Suprapubic skin (tissue), 4 donors: ENCODE results near the gene HELZ. TPM values are rescaled to one million over a fixed set of nuclear protein-coding genes. Genes with fewer than 3 reads are reported as not detected.

Experiments
- DNase-seq, 2 donors: peaks; one replicate each; pipeline ENCODE4 v3.0.0-alpha.2; 2019; ENCODE audit warnings: low spot score in 2 of 2
- H3K27ac ChIP-seq: fragments of 200-600 bp; sonication (generic); one replicate; pipeline ENCODE4 v1.5.1; 2019
- H3K27me3 ChIP-seq: fragments of 200-600 bp; sonication (generic); one replicate; pipeline ENCODE4 v1.5.1; 2019
- H3K36me3 ChIP-seq: fragments of 200-600 bp; sonication (generic); one replicate; pipeline ENCODE4 v1.5.1; 2019
- H3K4me1 ChIP-seq: fragments of 200-600 bp; sonication (generic); one replicate; pipeline ENCODE4 v1.5.1; 2019
- H3K4me3 ChIP-seq: fragments of 200-600 bp; sonication (generic); one replicate; pipeline ENCODE4 v1.5.1; 2019; ENCODE audit warnings: mild to moderate bottlenecking
- H3K9me3 ChIP-seq: fragments of 200-600 bp; sonication (generic); one replicate; pipeline ENCODE4 v1.5.1; 2019
- CTCF ChIP-seq, 2 donors: fragments of 200-600 bp in 1 of 2; fragments of 450-650 bp in 1 of 2; sonication (generic) in 1 of 2; IDR thresholded peaks; one replicate each; pipeline ENCODE4 v1.5.1; 2016 to 2019; ENCODE audit warnings: antibody characterized with exemption in 2 of 2, mild to moderate bottlenecking in 1 of 2, moderate library complexity in 1 of 2
- EP300 ChIP-seq: sonication (generic); formaldehyde crosslinking; IDR thresholded peaks from one replicate; pipeline ENCODE4 v1.6.1; 2017; ENCODE audit warnings: antibody characterized with exemption
- POLR2A ChIP-seq, 2 donors: fragments of 450-650 bp; IDR thresholded peaks; one replicate each; pipeline ENCODE4 v1.6.1; 2017; ENCODE audit warnings: antibody characterized with exemption in 2 of 2, mild to moderate bottlenecking in 2 of 2, moderate library complexity in 2 of 2
- POLR2AphosphoS5 ChIP-seq, 3 donors: sonication (generic); formaldehyde crosslinking; IDR thresholded peaks; one replicate each; pipeline ENCODE4 v1.6.1; 2017; ENCODE audit warnings: antibody characterized with exemption in 3 of 3
- WGBS: methylation state at CpG from one replicate; pipeline ENCODE4 v1.1.5; 2018; 5-methylcytosine and 5-hydroxymethylcytosine counted together
- total RNA-seq, 4 donors: library from RNA; depleted of rRNA; stranded (reverse); fragments of >200 nt; gene quantifications; one replicate each; pipeline ENCODE4 v1.1.0, GENCODE V29; 2016

The HELZ gene
- total RNA-seq, 4 donors from 2014 or later, result 30.9 to 88.5 (median 36.7) TPM

GRCh38 chr17:67074781-67075180 lies 170.2 kb downstream of the HELZ start:
- 84% methylated on average over 3 of the region's 3 CpGs for WGBS

GRCh38 chr17:67072885-67073284 lies 172.1 kb downstream of the HELZ start:
- no peak for TF ChIP-seq POLR2AphosphoS5 (IDR thresholded peaks at IDR 0.05)
- TF ChIP-seq CTCF (IDR thresholded peaks at IDR 0.05), result no peak
- TF ChIP-seq POLR2A (IDR thresholded peaks at IDR 0.05), result no peak
- TF ChIP-seq EP300, result no peak
- H3K4me3 ChIP-seq, result no peak overlapping the region
- no peaks in the 10 kb centered on the region for H3K9me3 ChIP-seq
- no peak for DNase-seq
- H3K36me3 ChIP-seq, result peaks cover 5% of the 10 kb centered on the region
- no peaks in the 10 kb centered on the region for H3K27me3 ChIP-seq
- no peak overlapping the region for H3K27ac ChIP-seq
- 75% methylated on average over 3 of the region's 3 CpGs for WGBS
- no peaks in the 10 kb centered on the region for H3K4me1 ChIP-seq

More at GRCh38 chr17:67074781-67075180, 170.2 kb downstream of the HELZ start:
- no peaks in the 10 kb centered on the region for H3K27me3 ChIP-seq
- DNase-seq, result no peak
- no peak overlapping the region for H3K27ac ChIP-seq
- no peak for TF ChIP-seq CTCF (IDR thresholded peaks at IDR 0.05)
- H3K4me3 ChIP-seq, result no peak overlapping the region
- H3K9me3 ChIP-seq, result no peaks in the 10 kb centered on the region
- H3K4me1 ChIP-seq, result no peaks in the 10 kb centered on the region
- peaks cover 12% of the 10 kb centered on the region for H3K36me3 ChIP-seq

GRCh38 chr17:67071595-67071994 lies 173.4 kb downstream of the HELZ start:
- no peaks in the 10 kb centered on the region for H3K4me1 ChIP-seq
- no peak for DNase-seq
- H3K27me3 ChIP-seq, result no peaks in the 10 kb centered on the region
- TF ChIP-seq EP300 (no peak), CTCF (IDR thresholded peaks at IDR 0.05) (no peak), POLR2A (IDR thresholded peaks at IDR 0.05) (no peak), POLR2AphosphoS5 (IDR thresholded peaks at IDR 0.05) (no peak)
- no peaks in the 10 kb centered on the region for H3K9me3 ChIP-seq
- no peak overlapping the region for H3K27ac ChIP-seq
- H3K36me3 ChIP-seq, result peaks cover 5% of the 10 kb centered on the region
- no peak overlapping the region for H3K4me3 ChIP-seq

GRCh38 chr17:67069603-67070136 lies 175.3 kb downstream of the HELZ start:
- TF ChIP-seq POLR2A (IDR thresholded peaks at IDR 0.05) (no peak), EP300 (no peak), CTCF (IDR thresholded peaks at IDR 0.05) (no peak), POLR2AphosphoS5 (IDR thresholded peaks at IDR 0.05) (no peak)

GRCh38 chr17:67068999-67069398 lies 176.0 kb downstream of the HELZ start:
- 56% methylated on average over 3 of the region's 3 CpGs for WGBS
- Histone ChIP-seq H3K4me1 (no peaks in the 10 kb centered on the region), H3K36me3 (peaks cover 4% of the 10 kb centered on the region), H3K27me3 (no peaks in the 10 kb centered on the region), H3K27ac (no peak overlapping the region), H3K9me3 (no peaks in the 10 kb centered on the region), H3K4me3 (no peak overlapping the region)
- DNase-seq, result no peak
- TF ChIP-seq POLR2A (IDR thresholded peaks at IDR 0.05), result no peak

More at GRCh38 chr17:67069603-67070136, 175.3 kb downstream of the HELZ start:
- no peak overlapping the region for H3K27ac ChIP-seq
- H3K36me3 ChIP-seq, result peaks cover 5% of the 10 kb centered on the region
- no peak for DNase-seq
- WGBS, result 91% methylated on average over 5 of the region's 5 CpGs
- no peak overlapping the region for H3K4me3 ChIP-seq
- H3K4me1 ChIP-seq, result no peaks in the 10 kb centered on the region
- no peaks in the 10 kb centered on the region for H3K27me3 ChIP-seq
- no peaks in the 10 kb centered on the region for H3K9me3 ChIP-seq
